ENCODE results near the gene C16orf82.
A peak's percentile ranks its signal among the peaks of the same experiment; 100 is the strongest.

The C16orf82 gene

DNA sequence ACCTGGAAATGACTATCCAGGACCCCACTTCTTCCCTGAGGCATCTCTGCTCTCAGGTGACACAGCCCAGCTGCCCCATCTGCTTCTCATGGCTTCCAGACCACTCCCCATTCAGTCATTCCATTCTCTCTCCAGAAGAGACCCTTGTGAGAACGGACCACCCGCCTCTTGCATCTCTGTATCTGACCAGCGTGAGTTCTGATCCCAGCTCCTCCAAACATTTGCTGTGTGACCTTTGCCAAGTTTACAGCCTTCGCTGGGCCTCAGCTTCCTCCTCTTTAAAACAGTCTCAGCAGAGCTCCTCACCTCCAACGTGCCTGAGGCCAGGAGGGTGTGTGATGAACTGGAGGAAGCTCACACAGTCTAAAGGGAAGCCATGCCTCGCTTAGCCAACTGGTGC lies 39.6 kb downstream of the C16orf82 start:
- ChIA-PET POLR2A (no interaction called here), CTCF (no interaction called here)
- Histone ChIP-seq H3K4me1 (ENCODE audit: control extremely low read depth in 1 of 4, control insufficient read depth in 4 of 4, insufficient read depth in 4 of 4, low read length in 3 of 4) (peaks cover 0 to 10% (median 6%) of the 10 kb centered on the region in 4 experiments), H3K4me3 (ENCODE audit: control insufficient read depth in 1 of 7, extremely low read depth in 1 of 7, insufficient read depth in 4 of 7, low read depth in 2 of 7, low read length in 6 of 7) (no peak overlapping the region), H3K9me3 (ENCODE audit: control extremely low read depth in 1 of 5, control insufficient read depth in 4 of 5, insufficient read depth in 2 of 5, low read depth in 1 of 5, low read length in 4 of 5) (no peaks in the 10 kb centered on the region), H3K27ac (ENCODE audit: insufficient read depth in 1 of 2, low read depth in 1 of 2, low read length in 2 of 2, poor library complexity in 1 of 2, severe bottlenecking in 2 of 2) (no peak overlapping the region), H3K27me3 (replicated peaks in 2 of 5; ENCODE audit: control insufficient read depth in 4 of 5, insufficient read depth in 5 of 5, low read length in 4 of 5) (peaks cover 0 to 4% (median 0%) of the 10 kb centered on the region in 5 experiments), H3K36me3 (ENCODE audit: control insufficient read depth in 4 of 4, insufficient read depth in 4 of 4, low read length in 3 of 4) (no peaks in the 10 kb centered on the region)
- no peak for DNase-seq
- 94% methylated on average over 2 of the region's 6 CpGs for WGBS (ENCODE audit: insufficient coverage)

DNA sequence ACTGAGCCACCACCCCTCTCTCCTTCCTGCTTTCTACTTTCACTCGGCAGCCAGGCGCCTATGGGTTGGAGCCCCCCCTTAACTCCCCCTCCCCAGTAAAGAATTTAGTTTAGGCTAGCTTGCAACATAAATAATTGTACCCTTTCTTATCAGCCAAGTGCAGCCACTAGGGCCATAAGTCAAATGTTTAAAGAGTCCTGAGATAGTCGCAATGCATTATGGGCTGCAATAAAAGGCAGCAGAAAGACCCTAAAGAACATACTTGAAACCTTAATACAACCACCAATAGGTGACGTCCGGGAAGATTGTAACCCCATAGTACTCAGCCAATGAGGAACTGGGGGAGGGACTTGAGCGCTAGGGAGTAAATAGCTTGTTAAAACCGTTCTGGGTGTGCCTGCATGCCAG lies 40.5 kb downstream of the C16orf82 start:
- DNase-seq: peak; percentile 27 to 39 (median 38)
- CTCF ChIA-PET: no interaction called here

DNA sequence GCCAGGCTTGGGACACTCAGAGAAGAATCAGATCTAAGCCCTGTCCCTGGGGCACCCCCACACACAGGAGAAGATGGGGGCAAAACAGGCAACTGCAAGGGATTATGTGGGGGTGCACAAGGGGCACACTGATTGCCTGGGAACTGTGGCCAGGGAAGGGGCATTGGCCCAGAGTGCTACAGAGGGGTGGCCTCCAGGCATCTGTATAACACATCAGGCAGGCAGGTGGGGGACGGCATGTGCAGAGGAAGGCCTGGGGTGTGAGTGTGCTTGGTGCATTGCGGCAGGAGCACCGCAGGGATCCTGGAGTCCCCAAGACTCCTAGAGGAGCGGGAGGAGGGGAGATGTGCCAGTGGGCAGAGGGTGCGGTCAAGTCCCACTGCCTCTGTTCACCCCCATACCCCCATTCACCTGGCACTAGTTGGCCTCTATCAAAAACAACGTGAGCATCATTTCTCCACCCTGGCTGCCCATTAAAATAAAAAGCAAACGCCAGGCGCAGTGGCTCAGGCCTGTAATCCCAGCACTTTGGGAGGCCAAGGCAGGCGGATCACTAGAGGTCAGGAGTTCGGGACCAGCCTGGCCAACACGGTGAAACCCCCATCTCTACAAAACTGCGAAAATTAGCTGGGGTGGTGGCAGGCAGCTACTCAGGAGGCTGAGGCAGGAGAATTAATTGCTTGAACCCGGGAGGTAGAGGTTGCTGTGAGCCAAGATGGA lies 41.5 kb downstream of the C16orf82 start:
- Histone ChIP-seq H3K9me3 (ENCODE audit: control extremely low read depth in 1 of 5, control insufficient read depth in 4 of 5, insufficient read depth in 2 of 5, low read depth in 1 of 5, low read length in 4 of 5) (no peaks in the 10 kb centered on the region), H3K4me3 (ENCODE audit: control insufficient read depth in 1 of 7, extremely low read depth in 1 of 7, insufficient read depth in 4 of 7, low read depth in 2 of 7, low read length in 6 of 7) (no peak overlapping the region), H3K27me3 (replicated peaks in 2 of 5; ENCODE audit: control insufficient read depth in 4 of 5, insufficient read depth in 5 of 5, low read length in 4 of 5) (peaks cover 0 to 4% (median 0%) of the 10 kb centered on the region in 5 experiments), H3K4me1 (ENCODE audit: control extremely low read depth in 1 of 4, control insufficient read depth in 4 of 4, insufficient read depth in 4 of 4, low read length in 3 of 4) (peaks cover 0 to 10% (median 6%) of the 10 kb centered on the region in 4 experiments), H3K36me3 (ENCODE audit: control insufficient read depth in 4 of 4, insufficient read depth in 4 of 4, low read length in 3 of 4) (no peaks in the 10 kb centered on the region), H3K27ac (ENCODE audit: insufficient read depth in 1 of 2, low read depth in 1 of 2, low read length in 2 of 2, poor library complexity in 1 of 2, severe bottlenecking in 2 of 2) (no peak overlapping the region)
- CTCF ChIA-PET: no interaction called here
- no peak for DNase-seq
- 97% methylated on average over 7 of the region's 13 CpGs for WGBS (ENCODE audit: insufficient coverage)
- POLR2A ChIA-PET: no interaction called here

More for the DNA sequence above, 40.5 kb downstream of the C16orf82 start:
- Histone ChIP-seq H3K27me3 (replicated peaks in 2 of 5; ENCODE audit: control insufficient read depth in 4 of 5, insufficient read depth in 5 of 5, low read length in 4 of 5) (peaks cover 0 to 4% (median 0%) of the 10 kb centered on the region in 5 experiments), H3K27ac (ENCODE audit: insufficient read depth in 1 of 2, low read depth in 1 of 2, low read length in 2 of 2, poor library complexity in 1 of 2, severe bottlenecking in 2 of 2) (no peak overlapping the region), H3K4me3 (ENCODE audit: control insufficient read depth in 1 of 7, extremely low read depth in 1 of 7, insufficient read depth in 4 of 7, low read depth in 2 of 7, low read length in 6 of 7) (no peak overlapping the region), H3K4me1 (ENCODE audit: control extremely low read depth in 1 of 4, control insufficient read depth in 4 of 4, insufficient read depth in 4 of 4, low read length in 3 of 4) (peaks cover 0 to 10% (median 6%) of the 10 kb centered on the region in 4 experiments), H3K36me3 (ENCODE audit: control insufficient read depth in 4 of 4, insufficient read depth in 4 of 4, low read length in 3 of 4) (no peaks in the 10 kb centered on the region), H3K9me3 (ENCODE audit: control extremely low read depth in 1 of 5, control insufficient read depth in 4 of 5, insufficient read depth in 2 of 5, low read depth in 1 of 5, low read length in 4 of 5) (no peaks in the 10 kb centered on the region)
- POLR2A ChIA-PET: no interaction called here
- 40% methylated on average over 4 of the region's 7 CpGs for WGBS (ENCODE audit: insufficient coverage)

GRCh38 chr16:27108826-27109665 lies 42.3 kb downstream of the C16orf82 start:
- no peaks in the 10 kb centered on the region for H3K36me3 ChIP-seq (ENCODE audit: control insufficient read depth in 4 of 4, insufficient read depth in 4 of 4, low read length in 3 of 4)
- peaks cover 0 to 4% (median 0%) of the 10 kb centered on the region in 5 experiments for H3K27me3 ChIP-seq (replicated peaks in 2 of 5; ENCODE audit: control insufficient read depth in 4 of 5, insufficient read depth in 5 of 5, low read length in 4 of 5)
- H3K4me3 ChIP-seq (ENCODE audit: control insufficient read depth in 1 of 7, extremely low read depth in 1 of 7, insufficient read depth in 4 of 7, low read depth in 2 of 7, low read length in 6 of 7): peak overlapping the region in 4 of 7 experiments; percentile 35 to 70 (median 56)
- no peak for DNase-seq
- ChIA-PET CTCF (interaction anchor here (0.9 to 1.5 kb wide), 6 partner anchors 10 to 1882 kb away, joined by 3 to 4 read pairs (median 4); no protein-coding TSS in a partner anchor), POLR2A (no interaction called here)
- H3K27ac ChIP-seq (ENCODE audit: insufficient read depth in 1 of 2, low read depth in 1 of 2, low read length in 2 of 2, poor library complexity in 1 of 2, severe bottlenecking in 2 of 2): no peak overlapping the region
- peaks cover 0 to 10% (median 6%) of the 10 kb centered on the region in 4 experiments for H3K4me1 ChIP-seq (ENCODE audit: control extremely low read depth in 1 of 4, control insufficient read depth in 4 of 4, insufficient read depth in 4 of 4, low read length in 3 of 4)
- WGBS (ENCODE audit: insufficient coverage): 69% methylated on average over 16 of the region's 17 CpGs
- H3K9me3 ChIP-seq (ENCODE audit: control extremely low read depth in 1 of 5, control insufficient read depth in 4 of 5, insufficient read depth in 2 of 5, low read depth in 1 of 5, low read length in 4 of 5): no peaks in the 10 kb centered on the region

- 20% methylated on average over 31 of the region's 61 CpGs for WGBS (ENCODE audit: insufficient coverage)
- H3K27ac ChIP-seq (ENCODE audit: insufficient read depth in 1 of 2, low read depth in 1 of 2, low read length in 2 of 2, poor library complexity in 1 of 2, severe bottlenecking in 2 of 2): no peak overlapping the region
Observed at GRCh38 chr16:27109666-27110523, 43.2 kb downstream of the C16orf82 start.

DNA sequence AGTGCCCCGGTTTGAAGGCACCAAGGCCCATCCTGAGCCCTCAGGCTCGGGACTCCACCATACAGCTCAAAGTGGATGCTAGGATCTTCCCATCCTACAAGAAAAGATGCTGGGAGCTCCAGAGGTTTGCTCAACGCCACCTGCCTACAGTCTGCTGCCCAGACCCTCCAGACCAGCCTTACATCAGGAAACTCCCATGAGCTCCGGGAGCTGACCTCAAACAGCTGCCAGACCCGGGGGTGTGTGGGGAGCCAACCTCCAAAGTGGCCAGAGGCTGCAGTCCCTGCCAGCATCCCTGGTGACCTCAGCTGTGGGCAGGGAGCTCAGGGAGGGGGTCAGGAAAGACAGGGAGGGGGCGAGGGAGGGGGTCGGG lies 43.8 kb downstream of the C16orf82 start:
- H3K27ac ChIP-seq (ENCODE audit: insufficient read depth in 1 of 2, low read depth in 1 of 2, low read length in 2 of 2, poor library complexity in 1 of 2, severe bottlenecking in 2 of 2): no peak overlapping the region
- no peak overlapping the region for H3K4me3 ChIP-seq (ENCODE audit: control insufficient read depth in 1 of 7, extremely low read depth in 1 of 7, insufficient read depth in 4 of 7, low read depth in 2 of 7, low read length in 6 of 7)
- ChIA-PET CTCF (interaction anchor here (1.0 to 1.5 kb wide), 11 partner anchors 10 to 1884 kb away, joined by 3 to 4 read pairs (median 3); no protein-coding TSS in a partner anchor), POLR2A (no interaction called here)
- no peaks in the 10 kb centered on the region for H3K36me3 ChIP-seq (ENCODE audit: control insufficient read depth in 4 of 4, insufficient read depth in 4 of 4, low read length in 3 of 4)
- WGBS (ENCODE audit: insufficient coverage): 73% methylated on average over 5 of the region's 7 CpGs
- no peak for DNase-seq
- peaks cover 0 to 10% (median 6%) of the 10 kb centered on the region in 4 experiments for H3K4me1 ChIP-seq (ENCODE audit: control extremely low read depth in 1 of 4, control insufficient read depth in 4 of 4, insufficient read depth in 4 of 4, low read length in 3 of 4)
- no peaks in the 10 kb centered on the region for H3K9me3 ChIP-seq (ENCODE audit: control extremely low read depth in 1 of 5, control insufficient read depth in 4 of 5, insufficient read depth in 2 of 5, low read depth in 1 of 5, low read length in 4 of 5)
- H3K27me3 ChIP-seq (replicated peaks in 2 of 5; ENCODE audit: control insufficient read depth in 4 of 5, insufficient read depth in 5 of 5, low read length in 4 of 5): peaks cover 0 to 4% (median 0%) of the 10 kb centered on the region in 5 experiments

More at GRCh38 chr16:27109666-27110523, 43.2 kb downstream of the C16orf82 start:
- ChIA-PET CTCF (interaction anchor here (0.9 to 1.5 kb wide), 11 partner anchors 9 to 1883 kb away, joined by 3 to 4 read pairs (median 3); no protein-coding TSS in a partner anchor), POLR2A (no interaction called here)
- peaks cover 0 to 4% (median 0%) of the 10 kb centered on the region in 5 experiments for H3K27me3 ChIP-seq (replicated peaks in 2 of 5; ENCODE audit: control insufficient read depth in 4 of 5, insufficient read depth in 5 of 5, low read length in 4 of 5)
- no peaks in the 10 kb centered on the region for H3K9me3 ChIP-seq (ENCODE audit: control extremely low read depth in 1 of 5, control insufficient read depth in 4 of 5, insufficient read depth in 2 of 5, low read depth in 1 of 5, low read length in 4 of 5)
- peak overlapping the region in 5 of 7 experiments; percentile 40 to 76 (median 56) for H3K4me3 ChIP-seq (ENCODE audit: control insufficient read depth in 1 of 7, extremely low read depth in 1 of 7, insufficient read depth in 4 of 7, low read depth in 2 of 7, low read length in 6 of 7)
- H3K4me1 ChIP-seq (ENCODE audit: control extremely low read depth in 1 of 4, control insufficient read depth in 4 of 4, insufficient read depth in 4 of 4, low read length in 3 of 4): peaks cover 0 to 10% (median 6%) of the 10 kb centered on the region in 4 experiments
- DNase-seq: peak; percentile 50 to 75 (median 72)
- no peaks in the 10 kb centered on the region for H3K36me3 ChIP-seq (ENCODE audit: control insufficient read depth in 4 of 4, insufficient read depth in 4 of 4, low read length in 3 of 4)

Data from common myeloid progenitor, CD34-positive (primary cell).